Liver (tissue), 9 donors: ENCODE measurements around the gene CDC37L1. TPM values are rescaled to one million over a fixed set of nuclear protein-coding genes. Genes with fewer than 3 reads are reported as not detected.

ENCODE experiments used
- DNase-seq: peaks from one replicate; pipeline ENCODE4 v3.0.0-alpha.2; 2017; ENCODE audit warnings: low spot score
- H3K27ac ChIP-seq, 2 donors: one replicate each; pipeline ENCODE4 v1.7.0; 2013; ENCODE audit warnings: inconsistent platforms in 2 of 2, low read length in 2 of 2, control low read depth in 1 of 2, low read depth in 1 of 2, mild to moderate bottlenecking in 1 of 2
- H3K27me3 ChIP-seq, 4 donors: one replicate each; pipeline versions ENCODE4 v1.6.1 to v1.7.0; 2013; ENCODE audit warnings: low read length in 3 of 4, inconsistent platforms in 1 of 4, mild to moderate bottlenecking in 1 of 4, moderate library complexity in 1 of 4; ENCODE audit not compliant: control insufficient read depth in 4 of 4, insufficient read depth in 4 of 4
- H3K36me3 ChIP-seq, 4 donors: one replicate each; pipeline versions ENCODE4 v1.6.1 to v1.7.0; 2013; ENCODE audit warnings: low read length in 3 of 4, mild to moderate bottlenecking in 3 of 4, low read depth in 1 of 4, moderate library complexity in 1 of 4; ENCODE audit not compliant: control insufficient read depth in 4 of 4, insufficient read depth in 3 of 4
- H3K4me1 ChIP-seq, 4 donors: one replicate each; pipeline versions ENCODE4 v1.6.1 to v1.7.0; 2013; ENCODE audit warnings: low read length in 3 of 4, mild to moderate bottlenecking in 3 of 4, moderate library complexity in 1 of 4; ENCODE audit not compliant: control insufficient read depth in 4 of 4, insufficient read depth in 4 of 4
- H3K4me3 ChIP-seq, 3 donors: one replicate each; pipeline versions ENCODE4 v1.6.1 to v1.7.0; 2013; ENCODE audit warnings: low read length in 3 of 3, control low read depth in 1 of 3, low read depth in 1 of 3, mild to moderate bottlenecking in 1 of 3
- H3K9ac ChIP-seq, 2 donors: one replicate each; pipeline ENCODE4 v1.7.0; 2013; ENCODE audit warnings: low read length in 2 of 2, mild to moderate bottlenecking in 2 of 2, moderate library complexity in 2 of 2, control low read depth in 1 of 2, low read depth in 1 of 2
- H3K9me3 ChIP-seq, 4 donors: one replicate each; pipeline versions ENCODE4 v1.6.1 to v1.7.0; 2013; ENCODE audit warnings: low read length in 3 of 4; ENCODE audit not compliant: control insufficient read depth in 4 of 4
- EGR1 ChIP-seq, 2 donors: IDR thresholded peaks; 2 replicates each; pipeline ENCODE4 v1.6.1; 2016 to 2018; ENCODE audit warnings: antibody characterized with exemption in 2 of 2, low read depth in 2 of 2
- FOXA1 ChIP-seq: IDR thresholded peaks from 2 replicates; pipeline ENCODE4 v1.6.1; 2016; ENCODE audit warnings: antibody characterized with exemption
- FOXA2 ChIP-seq: IDR thresholded peaks from 2 replicates; pipeline ENCODE4 v1.6.1; 2016; ENCODE audit warnings: antibody characterized with exemption
- GABPA ChIP-seq, 2 donors: IDR thresholded peaks in 1 of 2; conservative IDR thresholded peaks in 1 of 2; 2 replicates each; pipeline ENCODE4 v1.6.1; 2016; ENCODE audit warnings: antibody characterized with exemption in 2 of 2, mild to moderate bottlenecking in 1 of 2, moderate library complexity in 1 of 2
- HNF4G ChIP-seq: IDR thresholded peaks from 2 replicates; pipeline ENCODE4 v1.6.1; 2016; ENCODE audit warnings: antibody characterized with exemption
- JUND ChIP-seq, 2 donors: IDR thresholded peaks; 2 replicates each; pipeline ENCODE4 v1.6.1; 2016; ENCODE audit warnings: antibody characterized with exemption in 2 of 2
- RAD21 ChIP-seq, 2 donors: IDR thresholded peaks; 2 replicates each; pipeline ENCODE4 v1.6.1; 2016; ENCODE audit warnings: antibody characterized with exemption in 2 of 2, mild to moderate bottlenecking in 2 of 2
- RXRA ChIP-seq, 2 donors: IDR thresholded peaks; 2 replicates each; pipeline ENCODE4 v1.6.1; 2017 to 2018; ENCODE audit warnings: antibody characterized with exemption in 2 of 2, mild to moderate bottlenecking in 1 of 2
- SP1 ChIP-seq: IDR thresholded peaks from 2 replicates; pipeline ENCODE4 v1.6.1; 2018; ENCODE audit warnings: antibody characterized with exemption, mild to moderate bottlenecking
- TAF1 ChIP-seq: conservative IDR thresholded peaks from 2 replicates; pipeline ENCODE4 v1.6.1; 2016; ENCODE audit warnings: antibody characterized with exemption, mild to moderate bottlenecking
- YY1 ChIP-seq: IDR thresholded peaks from 2 replicates; pipeline ENCODE4 v1.6.1; 2016; ENCODE audit warnings: antibody characterized with exemption, mild to moderate bottlenecking
- WGBS: extraction: QIAGEN DNeasy Blood & Tissue Kit; methylation state at CpG from one replicate; pipeline ENCODE4 v1.1.7; 2013; 5-methylcytosine and 5-hydroxymethylcytosine counted together
- polyA plus RNA-seq, 2 donors: library from polyadenylated mRNA; stranded (reverse) in 1 of 2; unstranded in 1 of 2; fragments of 200-250 nt in 1 of 2; fragments of >200 nt in 1 of 2; fragmentation: Nextera tagmentation in 1 of 2; extraction: Ambion mirVana in 1 of 2; gene quantifications; one replicate each; pipeline versions ENCODE4 v1.2.1 to v1.2.3, GENCODE V29; 2013 to 2015
- total RNA-seq, 2 donors: library from RNA; depleted of rRNA; stranded (reverse); fragments of >200 nt; gene quantifications; one replicate each; pipeline ENCODE4 v1.2.3, GENCODE V29; 2014
- TF ChIP-seq, protein P1 (sequence below): IDR thresholded peaks from 2 replicates; pipeline ENCODE4 v1.6.1; 2016; ENCODE audit warnings: antibody characterized with exemption
- TF ChIP-seq, protein P2 (sequence below): IDR thresholded peaks from 2 replicates; pipeline ENCODE4 v1.6.1; 2016; ENCODE audit warnings: antibody characterized with exemption
- TF ChIP-seq, protein P3 (sequence below): IDR thresholded peaks from 2 replicates; pipeline ENCODE4 v1.6.1; 2016; ENCODE audit warnings: antibody characterized with exemption
- TF ChIP-seq, protein P4 (sequence below): fragments of 150-350 bp; IDR thresholded peaks from 2 replicates; pipeline ENCODE4 v1.5.1; 2017; ENCODE audit warnings: improper control_type of control experiment, low read depth, low read length; ENCODE audit not compliant: missing input control
- donor health status: healthy.
- donor health status: healthy.
- donor health status: healthy.
- donor health status: healthy.
- donor health status: healthy.

Gene CDC37L1
- total and polyA plus RNA-seq, 4 donors: 11.3 to 32.8 (median 19.4) TPM

DNA sequence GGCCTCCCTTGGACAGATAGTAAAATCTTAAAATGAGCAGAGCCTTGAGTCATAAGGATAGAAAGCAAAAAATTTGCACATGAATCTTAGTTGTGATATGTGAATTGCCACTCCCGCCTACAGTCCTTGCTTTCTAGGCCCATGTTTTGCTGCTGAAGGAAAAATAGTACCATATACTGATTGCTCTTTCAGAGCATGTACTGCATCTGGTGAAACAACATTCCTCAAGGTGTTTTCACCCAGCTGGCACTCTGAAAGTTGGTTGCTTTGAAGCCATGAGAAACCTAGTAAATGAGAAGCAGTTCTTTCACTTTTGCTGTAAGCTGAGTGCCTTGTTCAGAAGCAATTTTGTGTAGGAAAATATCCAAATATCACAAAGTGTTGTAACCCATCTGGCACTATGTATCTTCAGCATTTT lies 10.3 kb downstream of the CDC37L1 start:
- no peak overlapping the region for H3K4me3 ChIP-seq
- H3K9me3 ChIP-seq: no peaks in the 10 kb centered on the region
- TF ChIP-seq, protein P1, sequence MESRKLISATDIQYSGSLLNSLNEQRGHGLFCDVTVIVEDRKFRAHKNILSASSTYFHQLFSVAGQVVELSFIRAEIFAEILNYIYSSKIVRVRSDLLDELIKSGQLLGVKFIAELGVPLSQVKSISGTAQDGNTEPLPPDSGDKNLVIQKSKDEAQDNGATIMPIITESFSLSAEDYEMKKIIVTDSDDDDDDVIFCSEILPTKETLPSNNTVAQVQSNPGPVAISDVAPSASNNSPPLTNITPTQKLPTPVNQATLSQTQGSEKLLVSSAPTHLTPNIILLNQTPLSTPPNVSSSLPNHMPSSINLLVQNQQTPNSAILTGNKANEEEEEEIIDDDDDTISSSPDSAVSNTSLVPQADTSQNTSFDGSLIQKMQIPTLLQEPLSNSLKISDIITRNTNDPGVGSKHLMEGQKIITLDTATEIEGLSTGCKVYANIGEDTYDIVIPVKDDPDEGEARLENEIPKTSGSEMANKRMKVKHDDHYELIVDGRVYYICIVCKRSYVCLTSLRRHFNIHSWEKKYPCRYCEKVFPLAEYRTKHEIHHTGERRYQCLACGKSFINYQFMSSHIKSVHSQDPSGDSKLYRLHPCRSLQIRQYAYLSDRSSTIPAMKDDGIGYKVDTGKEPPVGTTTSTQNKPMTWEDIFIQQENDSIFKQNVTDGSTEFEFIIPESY: no peak
- no peak for TF ChIP-seq RXRA (IDR thresholded peaks at IDR 0.05)
- no peak for TF ChIP-seq YY1
- TF ChIP-seq TAF1: no peak
- TF ChIP-seq FOXA2: no peak
- DNase-seq: no peak
- H3K27ac ChIP-seq: no peak overlapping the region
- H3K36me3 ChIP-seq: peaks cover 5 to 61% (median 48%) of the 10 kb centered on the region in 4 donors
- H3K4me1 ChIP-seq: peaks cover 0 to 3% (median 0%) of the 10 kb centered on the region in 4 donors
- H3K9ac ChIP-seq: no peak overlapping the region
- H3K27me3 ChIP-seq: no peaks in the 10 kb centered on the region
- WGBS: 86% methylated on average over 1 of the region's 1 CpG

DNA sequence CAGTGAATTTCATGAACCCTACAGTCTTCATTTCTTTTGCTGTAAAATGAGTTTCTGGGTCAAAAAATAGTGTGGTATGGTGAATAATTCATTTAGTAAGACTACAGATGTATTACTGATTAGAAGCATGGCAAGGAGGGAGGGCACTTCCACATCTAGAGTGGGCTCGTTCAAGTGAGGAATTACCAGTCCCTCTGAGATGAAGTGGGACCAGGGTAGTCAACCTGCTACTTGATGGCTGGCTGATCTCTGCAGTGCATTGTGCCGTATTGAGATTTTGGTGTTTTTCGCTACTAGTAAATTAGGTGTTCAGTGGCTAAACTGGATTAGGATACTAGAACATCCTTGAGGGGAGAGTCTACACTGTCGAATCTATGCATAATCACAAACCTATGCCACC lies 10.8 kb downstream of the CDC37L1 start:
- Histone ChIP-seq H3K27me3 (no peaks in the 10 kb centered on the region), H3K27ac (no peak overlapping the region), H3K9ac (no peak overlapping the region), H3K4me3 (no peak overlapping the region), H3K36me3 (peaks cover 5 to 57% (median 48%) of the 10 kb centered on the region in 4 donors), H3K4me1 (peaks cover 0 to 3% (median 0%) of the 10 kb centered on the region in 4 donors), H3K9me3 (no peaks in the 10 kb centered on the region)
- WGBS: 96% methylated on average over 4 of the region's 4 CpGs
- TF ChIP-seq GABPA (IDR thresholded peaks at IDR 0.05 in 1 of 2, conservative IDR thresholded peaks at IDR 0.05 in 1 of 2): no peak
- TF ChIP-seq FOXA2: no peak
- TF ChIP-seq, protein P2, sequence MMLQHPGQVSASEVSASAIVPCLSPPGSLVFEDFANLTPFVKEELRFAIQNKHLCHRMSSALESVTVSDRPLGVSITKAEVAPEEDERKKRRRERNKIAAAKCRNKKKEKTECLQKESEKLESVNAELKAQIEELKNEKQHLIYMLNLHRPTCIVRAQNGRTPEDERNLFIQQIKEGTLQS: no peak
- TF ChIP-seq FOXA1: no peak
- no peak for TF ChIP-seq YY1
- TF ChIP-seq EGR1 (IDR thresholded peaks at IDR 0.05; ENCODE audit: low read depth in 2 of 2): no peak
- no peak for TF ChIP-seq HNF4G
- TF ChIP-seq RAD21 (IDR thresholded peaks at IDR 0.05): no peak
- TF ChIP-seq SP1: no peak
- TF ChIP-seq JUND (IDR thresholded peaks at IDR 0.05): no peak
- no peak for DNase-seq

DNA sequence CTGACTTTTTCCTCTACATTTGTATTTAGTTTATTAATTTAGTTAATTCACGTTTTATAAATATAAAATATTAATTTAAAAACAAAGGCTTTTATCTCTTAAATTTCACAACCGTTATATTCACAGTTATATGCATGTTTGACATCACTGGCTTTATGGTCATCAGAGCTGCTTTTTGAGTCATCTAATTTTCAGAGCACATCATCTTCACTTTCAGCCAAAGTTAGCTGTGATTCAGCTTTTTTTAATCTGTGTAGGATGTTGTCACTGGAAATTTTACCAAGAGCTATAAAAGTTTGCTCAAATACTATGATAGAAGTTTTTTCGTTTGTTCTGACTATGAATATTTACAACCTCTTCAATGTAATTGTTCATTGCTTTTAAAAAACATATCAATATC lies 12.4 kb downstream of the CDC37L1 start:
- Histone ChIP-seq H3K9ac (no peak overlapping the region), H3K4me3 (no peak overlapping the region), H3K4me1 (peaks cover 0 to under 1% (median 0%) of the 10 kb centered on the region in 4 donors), H3K36me3 (peaks cover 0 to 57% (median 42%) of the 10 kb centered on the region in 4 donors), H3K27ac (no peak overlapping the region), H3K27me3 (no peaks in the 10 kb centered on the region), H3K9me3 (no peaks in the 10 kb centered on the region)
- 89% methylated on average over 3 of the region's 3 CpGs for WGBS
- DNase-seq: no peak
- TF ChIP-seq, protein P1: no peak
- TF ChIP-seq SP1 (no peak), EGR1 (IDR thresholded peaks at IDR 0.05; ENCODE audit: low read depth in 2 of 2) (no peak), YY1 (no peak), RAD21 (IDR thresholded peaks at IDR 0.05) (no peak), JUND (IDR thresholded peaks at IDR 0.05) (no peak)
- TF ChIP-seq, protein P3, sequence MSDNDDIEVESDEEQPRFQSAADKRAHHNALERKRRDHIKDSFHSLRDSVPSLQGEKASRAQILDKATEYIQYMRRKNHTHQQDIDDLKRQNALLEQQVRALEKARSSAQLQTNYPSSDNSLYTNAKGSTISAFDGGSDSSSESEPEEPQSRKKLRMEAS: no peak
- TF ChIP-seq, protein P4, sequence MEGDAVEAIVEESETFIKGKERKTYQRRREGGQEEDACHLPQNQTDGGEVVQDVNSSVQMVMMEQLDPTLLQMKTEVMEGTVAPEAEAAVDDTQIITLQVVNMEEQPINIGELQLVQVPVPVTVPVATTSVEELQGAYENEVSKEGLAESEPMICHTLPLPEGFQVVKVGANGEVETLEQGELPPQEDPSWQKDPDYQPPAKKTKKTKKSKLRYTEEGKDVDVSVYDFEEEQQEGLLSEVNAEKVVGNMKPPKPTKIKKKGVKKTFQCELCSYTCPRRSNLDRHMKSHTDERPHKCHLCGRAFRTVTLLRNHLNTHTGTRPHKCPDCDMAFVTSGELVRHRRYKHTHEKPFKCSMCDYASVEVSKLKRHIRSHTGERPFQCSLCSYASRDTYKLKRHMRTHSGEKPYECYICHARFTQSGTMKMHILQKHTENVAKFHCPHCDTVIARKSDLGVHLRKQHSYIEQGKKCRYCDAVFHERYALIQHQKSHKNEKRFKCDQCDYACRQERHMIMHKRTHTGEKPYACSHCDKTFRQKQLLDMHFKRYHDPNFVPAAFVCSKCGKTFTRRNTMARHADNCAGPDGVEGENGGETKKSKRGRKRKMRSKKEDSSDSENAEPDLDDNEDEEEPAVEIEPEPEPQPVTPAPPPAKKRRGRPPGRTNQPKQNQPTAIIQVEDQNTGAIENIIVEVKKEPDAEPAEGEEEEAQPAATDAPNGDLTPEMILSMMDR: no peak
- TF ChIP-seq, protein P2: no peak
